ENCODE data around the gene TAOK3. TPM values are rescaled to one million over a fixed set of nuclear protein-coding genes. Genes with fewer than 3 reads are reported as not detected.
A peak's percentile ranks its signal among the peaks of the same experiment; 100 is the strongest.
"Not testable (repeated sequence)": the region's sequence is repeated elsewhere in the genome, so short reads cannot be mapped to it uniquely, and the experiment has no call there.

The TAOK3 gene
- total RNA-seq, result 52.9 TPM

DNA sequence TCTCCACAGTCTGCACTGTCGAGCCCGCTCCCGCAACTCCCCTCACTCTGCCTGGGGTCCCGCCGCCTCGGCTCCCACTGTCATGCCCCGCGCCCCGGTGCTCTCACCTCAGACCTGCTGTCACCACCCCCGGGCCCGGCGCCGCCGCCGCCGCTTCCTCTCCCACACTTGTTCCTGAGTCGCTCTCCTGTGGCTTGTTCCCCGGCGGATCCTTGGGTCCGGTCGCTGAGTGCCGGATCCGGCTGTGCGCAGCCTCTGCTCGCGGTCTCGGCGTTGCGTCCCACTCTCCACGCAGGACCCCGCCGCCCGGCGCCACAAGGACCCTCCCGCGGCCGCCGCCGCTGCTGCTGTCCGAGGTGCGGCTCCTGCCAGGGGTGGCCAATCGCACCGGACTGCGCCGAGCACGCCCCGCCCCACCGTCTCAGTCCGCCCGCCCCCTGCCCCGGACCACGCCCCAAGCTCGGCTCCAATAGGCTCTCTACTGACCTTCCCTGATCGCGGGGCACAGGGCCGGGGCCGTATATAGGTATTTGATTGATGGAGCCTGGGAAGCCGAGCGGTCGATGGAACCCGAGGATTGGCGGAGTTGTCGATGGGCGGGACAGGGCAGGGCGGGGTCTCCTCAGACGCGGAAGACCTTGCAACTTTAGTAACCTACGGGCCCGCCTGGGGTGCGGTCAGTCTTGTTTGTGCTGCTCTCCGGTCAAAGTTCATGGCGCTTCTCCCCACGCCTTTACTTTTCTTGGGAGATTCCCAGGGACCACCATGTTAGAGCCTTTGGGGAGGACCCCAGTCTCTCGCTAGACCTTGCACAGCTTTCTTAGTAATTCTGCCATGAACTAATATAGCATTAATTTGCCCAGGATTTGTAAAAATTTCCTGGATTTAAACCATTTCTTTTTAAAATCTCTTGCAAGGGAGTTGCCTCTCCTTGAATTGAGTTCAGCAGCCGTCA lies at the start of gene TAOK3:
TSS of gene TAOK3 (minus strand) at position 367 of the 955 bp plus-strand sequence. CDS start 117,340 bp downstream, outside the sequence.
- peak; percentile 99 for DNase-seq

GRCh38 chr12:118420673-118421072 lies 48.0 kb upstream of the TAOK3 start:
- no peak for DNase-seq

GRCh38 chr12:118418385-118419057 lies 45.8 kb upstream of the TAOK3 start:
- DNase-seq, result no peak

GRCh38 chr12:118417942-118418341 lies 45.2 kb upstream of the TAOK3 start:
- no peak for DNase-seq

DNA sequence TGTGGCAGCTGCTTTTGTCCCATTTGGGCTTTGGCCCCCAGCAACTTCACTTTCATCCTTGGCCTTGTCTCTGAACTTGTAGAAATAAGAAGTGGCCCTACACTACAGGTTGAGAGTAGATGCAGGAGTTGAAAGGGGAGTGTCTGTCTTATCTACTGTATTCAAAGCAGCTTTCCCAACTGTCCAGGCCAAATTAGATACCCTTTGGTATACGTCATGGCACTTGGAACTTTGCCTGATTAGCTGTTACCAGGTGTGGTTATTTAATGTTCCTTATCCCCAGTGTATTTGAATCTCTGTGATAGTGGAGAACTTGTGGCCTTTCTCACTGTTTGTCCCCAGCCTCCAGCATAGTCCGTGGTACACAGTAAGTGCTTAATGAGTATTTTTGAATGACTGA lies 37.1 kb upstream of the TAOK3 start:
- no peak for DNase-seq

GRCh38 chr12:118408241-118408640 lies 35.5 kb upstream of the TAOK3 start:
- DNase-seq, result not testable (repeated sequence)

DNA sequence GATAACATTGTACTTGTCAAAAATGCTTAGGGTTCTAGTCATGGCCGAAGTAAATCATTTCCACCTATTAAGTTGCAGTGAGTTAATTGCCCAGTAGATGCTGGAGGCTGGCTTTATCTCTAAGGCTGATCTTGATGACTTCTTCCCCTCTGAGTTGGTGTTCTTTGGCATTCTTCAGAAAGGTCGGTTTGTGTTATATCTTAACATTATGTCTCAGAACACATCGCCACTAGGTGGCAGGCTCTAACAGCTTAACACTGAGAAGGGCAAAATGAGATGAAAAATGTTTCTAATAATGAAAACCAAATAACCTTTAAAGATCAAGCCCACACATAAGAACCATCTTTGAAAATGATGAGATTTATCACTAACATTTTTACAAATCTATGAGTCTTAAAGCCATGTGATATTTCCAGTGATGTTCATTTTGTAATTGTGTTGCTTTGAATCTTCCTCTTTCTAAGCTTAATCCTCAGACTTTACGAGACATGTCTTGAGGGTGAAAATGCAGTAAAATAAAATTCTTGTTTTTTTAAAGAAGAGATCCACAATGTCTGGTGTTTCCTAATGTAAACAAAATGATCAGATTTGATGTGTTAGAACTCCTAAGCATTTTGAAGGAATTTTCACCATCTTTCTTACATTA lies 32.3 kb upstream of the TAOK3 start:
- peak; percentile 8 for DNase-seq

DNA sequence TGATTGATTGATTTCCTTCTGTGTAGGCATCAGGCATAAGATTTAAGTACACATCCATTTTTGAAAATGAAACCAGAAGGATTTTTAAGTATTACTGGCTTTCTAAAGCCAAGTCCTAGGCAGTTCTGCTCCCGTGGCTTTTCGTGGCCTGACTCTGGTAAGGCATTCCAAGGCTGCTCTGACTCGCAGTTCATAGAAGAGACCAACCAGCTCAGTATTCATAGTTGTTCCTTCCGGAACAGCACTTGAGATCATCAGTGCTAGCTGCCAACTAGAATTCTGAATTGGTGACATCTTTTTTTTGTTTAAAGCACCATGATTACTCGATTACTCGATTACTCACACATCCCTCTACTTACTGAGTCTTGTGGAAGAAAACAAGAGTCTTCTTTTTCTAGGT lies 29.5 kb upstream of the TAOK3 start:
- no peak for DNase-seq

- no peak for DNase-seq
Observed at GRCh38 chr12:118398940-118399339, 26.2 kb upstream of the TAOK3 start.

- no peak for DNase-seq
Observed at GRCh38 chr12:118398524-118398923, 25.8 kb upstream of the TAOK3 start.

- DNase-seq, result no peak
Observed at GRCh38 chr12:118397708-118398440, 25.2 kb upstream of the TAOK3 start.

GRCh38 chr12:118391836-118392235 lies 19.1 kb upstream of the TAOK3 start:
- DNase-seq, result no peak

DNA sequence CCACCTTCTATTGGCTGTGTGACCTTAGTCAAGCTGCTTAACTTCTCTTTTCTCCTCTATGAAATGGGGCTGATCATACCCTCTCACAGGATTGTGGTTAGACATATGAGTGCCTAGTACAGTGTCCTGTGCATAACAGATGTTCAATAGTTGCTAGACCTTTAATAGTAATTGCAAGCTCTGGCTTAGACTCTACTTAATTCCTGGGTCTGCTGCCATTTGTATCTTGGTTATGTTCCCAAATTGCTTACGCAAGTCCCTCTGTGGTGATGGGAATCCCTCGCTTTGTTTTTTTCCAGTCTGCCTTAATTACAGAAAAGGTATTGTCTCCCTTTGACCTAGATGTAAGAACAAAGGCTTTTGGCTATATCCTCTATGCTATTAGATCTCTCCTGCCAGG lies 18.7 kb upstream of the TAOK3 start:
- no peak for DNase-seq

DNA sequence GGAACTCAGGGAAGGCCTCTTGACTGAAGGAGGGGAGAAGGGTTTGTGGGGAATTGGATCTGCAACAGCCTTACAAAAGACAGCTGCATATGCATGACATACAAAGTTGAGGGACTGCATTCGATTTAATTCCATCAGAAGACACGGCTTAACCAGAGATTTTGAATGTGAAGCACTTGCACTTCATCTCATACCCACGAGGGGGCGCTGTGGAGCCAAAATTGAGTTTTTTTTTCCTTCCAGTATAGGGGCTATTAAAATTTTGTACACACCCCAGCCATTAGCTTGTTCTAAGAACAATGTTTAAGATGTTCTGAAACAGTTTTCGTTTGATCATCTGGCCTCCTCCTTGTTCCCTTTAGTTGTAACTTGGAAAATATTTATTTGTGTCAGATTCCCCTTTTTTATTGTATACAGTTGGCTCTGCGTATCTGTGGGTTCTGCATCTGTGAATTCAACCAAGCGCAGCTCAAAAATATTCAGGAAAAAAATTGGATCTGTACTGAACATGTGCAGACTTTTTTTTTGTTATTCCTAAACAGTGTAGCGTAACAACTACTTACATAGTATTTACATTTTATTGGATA lies 5.3 kb upstream of the TAOK3 start:
- DNase-seq, result peak; percentile 15

DNA sequence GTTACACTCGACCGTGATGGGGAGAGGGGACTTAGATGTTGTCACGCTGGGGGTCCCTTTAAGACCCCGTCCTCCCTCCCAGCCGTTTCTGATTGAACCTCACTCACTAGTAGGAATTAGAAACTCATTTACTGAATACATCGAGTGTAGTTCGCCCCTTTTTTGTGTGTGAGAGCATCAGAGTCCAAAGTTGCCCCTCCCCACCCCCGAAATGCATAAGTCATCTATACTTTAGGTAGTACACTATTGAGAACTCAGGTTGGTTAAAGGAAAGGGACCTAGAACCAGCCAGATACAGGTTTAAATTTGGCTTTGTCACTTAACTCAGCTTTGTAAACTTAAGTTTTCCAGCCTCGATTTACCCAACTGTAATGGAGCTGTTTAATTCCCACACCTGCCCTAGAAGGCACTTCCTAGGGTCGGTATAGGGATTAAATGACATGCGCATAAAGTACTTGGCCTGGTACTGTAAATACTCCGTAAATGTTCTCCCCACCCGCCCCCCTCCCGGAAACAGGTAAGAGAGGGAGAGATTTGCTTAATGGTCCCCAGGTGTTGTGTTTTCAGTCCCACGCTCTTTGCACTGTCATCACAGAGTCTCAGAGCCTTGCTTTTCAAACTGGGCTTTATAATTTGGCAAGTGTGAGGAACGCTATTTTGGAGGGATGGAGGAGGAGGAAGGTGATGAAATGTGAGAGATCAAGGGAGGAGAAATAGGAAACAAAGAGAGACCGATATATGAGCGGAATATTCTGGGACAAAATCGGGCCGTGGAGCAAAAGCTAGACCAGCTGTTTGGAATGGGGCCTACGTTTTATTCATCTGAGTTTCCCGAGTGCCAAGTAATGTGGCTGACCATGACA lies 4.5 kb upstream of the TAOK3 start:
- no peak for DNase-seq

DNA sequence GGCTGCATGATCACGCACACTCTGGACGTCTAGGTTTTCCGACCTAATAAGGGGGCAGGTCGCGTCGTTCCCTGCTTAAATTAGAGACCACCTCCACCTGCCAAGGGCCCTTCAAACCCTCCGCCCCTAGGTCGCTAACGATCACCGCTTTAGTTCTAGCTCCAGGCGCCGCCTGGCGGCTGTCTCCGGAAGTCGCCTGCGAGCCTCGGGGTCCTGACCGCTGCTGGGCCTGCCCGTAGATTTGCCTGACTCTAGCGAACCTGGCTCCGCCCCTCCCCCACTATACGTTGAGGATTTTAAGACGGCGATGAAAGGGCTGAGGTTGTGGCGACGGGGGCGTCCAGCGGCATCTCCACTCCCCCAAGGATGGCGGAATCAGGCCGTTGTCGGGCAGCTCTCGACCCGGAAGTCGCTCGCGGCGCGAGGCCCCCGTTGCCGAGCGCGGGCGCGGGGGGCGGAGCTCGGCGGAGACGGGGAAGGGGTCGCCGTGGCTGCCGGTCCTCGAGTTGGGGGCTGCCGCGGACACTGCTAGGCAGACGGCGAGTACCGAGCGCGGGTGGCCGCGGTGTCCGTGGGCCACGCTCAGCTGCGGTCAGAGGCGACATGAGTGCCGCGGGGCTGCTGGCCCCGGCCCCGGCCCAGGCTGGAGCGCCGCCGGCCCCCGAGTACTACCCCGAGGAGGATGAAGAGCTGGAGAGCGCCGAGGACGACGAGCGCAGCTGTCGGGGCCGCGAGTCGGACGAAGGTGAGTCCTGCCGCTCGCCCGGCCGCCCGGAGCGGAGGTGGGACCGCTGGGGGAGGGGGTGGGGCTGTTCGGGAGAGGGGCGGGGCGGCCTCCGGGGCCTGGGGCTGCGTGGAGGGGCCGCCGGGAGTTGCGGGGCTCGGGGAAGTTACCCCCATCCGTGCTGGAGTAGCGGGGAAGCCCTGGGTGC lies 3.6 kb upstream of the TAOK3 start, which contains the start of gene SUDS3:
TSS of gene SUDS3 (plus strand) at position 467 of the 932 bp plus-strand sequence. CDS start at position 604, 137 bp downstream.
- peak; percentile 82 for DNase-seq

DNA sequence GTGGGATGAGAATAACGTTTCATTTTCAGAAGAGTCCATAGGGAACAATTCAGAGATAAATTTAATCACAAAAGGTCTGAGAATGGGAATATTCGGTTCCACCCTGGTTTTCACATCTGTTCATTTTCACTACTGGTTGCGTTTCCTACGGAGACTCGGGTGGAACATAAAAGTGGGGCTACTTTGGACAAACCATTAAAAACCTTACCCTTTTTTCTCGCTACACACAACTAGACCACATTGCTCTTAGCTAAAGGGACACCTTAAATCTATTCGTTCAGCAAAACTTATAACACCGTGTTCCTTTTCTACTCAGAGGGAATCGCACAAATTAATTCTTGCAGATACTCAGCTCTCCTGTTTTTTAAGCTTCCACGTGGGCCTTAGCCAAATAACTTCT lies 2.6 kb upstream of the TAOK3 start:
- DNase-seq, result no peak

- DNase-seq, result no peak
Observed at GRCh38 chr12:118374909-118375308, 2.2 kb upstream of the TAOK3 start.

DNA sequence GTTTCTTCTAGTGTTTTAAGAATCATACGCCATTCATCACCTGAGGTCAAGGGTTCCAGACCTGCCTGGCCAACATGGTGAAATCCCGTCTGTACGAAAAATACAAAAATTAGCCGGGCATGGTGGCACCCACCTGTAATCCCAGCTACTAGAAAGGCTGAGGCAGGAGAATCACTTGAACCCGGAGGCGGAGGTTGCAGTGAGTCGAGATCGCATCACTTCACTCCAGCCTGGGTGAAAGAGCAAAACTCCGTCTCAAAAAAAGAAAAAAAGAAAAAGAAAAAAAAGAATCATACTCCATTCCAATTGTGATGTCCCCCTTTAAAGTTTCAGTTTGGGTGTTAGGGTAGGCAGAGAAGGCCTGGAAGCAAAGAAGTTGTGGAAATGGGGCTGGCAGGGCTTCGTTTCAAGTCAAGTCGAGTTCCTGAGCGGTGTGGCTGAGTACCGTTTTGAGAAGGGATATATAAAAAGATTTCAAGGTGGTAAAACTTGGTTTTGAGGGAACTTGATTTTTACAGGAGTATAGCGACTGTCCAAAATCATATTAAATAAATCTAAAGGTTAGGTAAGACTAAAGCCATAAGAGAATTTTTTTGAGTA lies 1.5 kb upstream of the TAOK3 start:
- no peak for DNase-seq

Measured in occipital lobe (tissue), 2 donors.